KMS-11 (cell line): ENCODE measurements around the gene ALAD.

Experiments used
- H2AFZ ChIP-seq: fragments of 200-600 bp; sonication (generic); 2 replicates; pipeline ENCODE4 v1.6.1; 2016; ENCODE audit warnings: antibody characterized with exemption, mixed run types, low read depth
- H3K27ac ChIP-seq: fragments of 200-600 bp; sonication (generic); 2 replicates; pipeline ENCODE4 v1.6.1; 2016; ENCODE audit warnings: mild to moderate bottlenecking, mixed run types
- H3K27me3 ChIP-seq: fragments of 200-600 bp; sonication (generic); 2 replicates; pipeline ENCODE4 v1.6.1; 2017; ENCODE audit warnings: mild to moderate bottlenecking, low read depth, mixed run types, moderate library complexity; ENCODE audit not compliant: insufficient read depth
- H3K36me3 ChIP-seq: fragments of 200-600 bp; sonication (generic); 2 replicates; pipeline ENCODE4 v1.6.1; 2017; ENCODE audit warnings: mild to moderate bottlenecking, mixed run types; ENCODE audit not compliant: insufficient read depth
- H3K4me1 ChIP-seq: fragments of 200-600 bp; sonication (generic); 2 replicates; pipeline ENCODE4 v1.6.1; 2016; ENCODE audit warnings: mild to moderate bottlenecking, low read depth, mixed run types; ENCODE audit not compliant: poor library complexity, severe bottlenecking
- H3K4me2 ChIP-seq: fragments of 200-600 bp; sonication (generic); 2 replicates; pipeline ENCODE4 v1.7.0; 2016; ENCODE audit warnings: mild to moderate bottlenecking, mixed run types
- H3K4me3 ChIP-seq: fragments of 200-600 bp; sonication (generic); IDR thresholded peaks from 2 replicates; pipeline ENCODE4 v1.6.1; 2017; ENCODE audit warnings: low read depth, low read length, mixed read lengths; ENCODE audit not compliant: insufficient read depth
- H3K79me2 ChIP-seq: fragments of 200-600 bp; sonication (generic); 2 replicates; pipeline ENCODE4 v1.6.1; 2016; ENCODE audit warnings: low read depth, mixed run types; ENCODE audit not compliant: insufficient read depth
- H3K9ac ChIP-seq: fragments of 200-600 bp; sonication (generic); 2 replicates; pipeline ENCODE4 v1.6.1; 2016; ENCODE audit warnings: mild to moderate bottlenecking, mixed run types
- H4K20me1 ChIP-seq: fragments of 200-600 bp; sonication (generic); 2 replicates; pipeline ENCODE4 v1.6.1; 2016; ENCODE audit warnings: mild to moderate bottlenecking, mixed run types; ENCODE audit not compliant: insufficient read depth
- CTCF ChIP-seq: fragments of 200-600 bp; sonication (generic); conservative IDR thresholded peaks from 2 replicates; pipeline ENCODE4 v1.6.1; 2017; ENCODE audit warnings: low read depth, mild to moderate bottlenecking, antibody characterized with exemption, low read length, moderate library complexity, mixed read lengths

ALAD gene

GRCh38 chr9:113345190-113345589, 55.9 kb downstream of the ALAD start:
- H2AFZ ChIP-seq: no peak overlapping the region
- peaks cover 11% of the 10 kb centered on the region for H3K4me1 ChIP-seq
- H3K4me2 ChIP-seq: no peak overlapping the region
- TF ChIP-seq CTCF: no peak
- H3K9ac ChIP-seq: no peak overlapping the region
- H3K27ac ChIP-seq: no peak overlapping the region
- no peak overlapping the region for H3K4me3 ChIP-seq
- no peaks in the 10 kb centered on the region for H3K27me3 ChIP-seq
- H3K79me2 ChIP-seq: no peaks in the 10 kb centered on the region
- no peaks in the 10 kb centered on the region for H4K20me1 ChIP-seq
- H3K36me3 ChIP-seq: no peaks in the 10 kb centered on the region

- no peak overlapping the region for H3K27ac ChIP-seq
- no peak overlapping the region for H3K9ac ChIP-seq
- H3K4me1 ChIP-seq: peaks cover 14% of the 10 kb centered on the region
- no peaks in the 10 kb centered on the region for H4K20me1 ChIP-seq
- no peaks in the 10 kb centered on the region for H3K79me2 ChIP-seq
- no peak overlapping the region for H3K4me2 ChIP-seq
- H3K27me3 ChIP-seq: no peaks in the 10 kb centered on the region
- H2AFZ ChIP-seq: no peak overlapping the region; the same call in 1 of the 2 replicates
- H3K4me3 ChIP-seq: no peak overlapping the region
- TF ChIP-seq CTCF: no peak
- H3K36me3 ChIP-seq: no peaks in the 10 kb centered on the region
These were observed 57.3 kb downstream of the ALAD start for GRCh38 chr9:113343732-113344231.

- Histone ChIP-seq H2AFZ (no peak overlapping the region), H3K9ac (no peak overlapping the region), H3K27me3 (no peaks in the 10 kb centered on the region), H3K4me1 (peaks cover 14% of the 10 kb centered on the region), H3K4me2 (no peak overlapping the region), H3K4me3 (no peak overlapping the region), H4K20me1 (no peaks in the 10 kb centered on the region), H3K36me3 (no peaks in the 10 kb centered on the region), H3K27ac (no peak overlapping the region), H3K79me2 (no peaks in the 10 kb centered on the region)
- no peak for TF ChIP-seq CTCF
These were observed 59.2 kb downstream of the ALAD start for GRCh38 chr9:113341712-113342410.

- Histone ChIP-seq H2AFZ (peak within 1 kb of the TSS; percentile 97), H3K4me3 (no peak within 1 kb of the TSS), H4K20me1 (no peaks in the 10 kb centered on the region), H3K9ac (peak within 1 kb of the TSS; percentile 52), H3K79me2 (no peaks in the 10 kb centered on the region), H3K36me3 (no peaks in the 10 kb centered on the region), H3K27me3 (no peaks in the 10 kb centered on the region), H3K27ac (peak within 1 kb of the TSS; percentile 16; the same call in 1 of the 2 replicates), H3K4me1 (peaks cover 14% of the 10 kb centered on the region), H3K4me2 (peak within 1 kb of the TSS; percentile 94)
- no peak for TF ChIP-seq CTCF
These were observed 60.9 kb downstream of the ALAD start, which contains the start of gene WDR31 for GRCh38 chr9:113340011-113340699. Gene WDR31 (minus strand): TSS chr9:113340275. CDS start chr9:113332022, 8,253 bp downstream.
